GM21526 (cell line): Measurements from ENCODE around the gene TAF8.

Experiments
- ATAC-seq: cut with Tn5 transposase; IDR thresholded peaks from one replicate; pipeline ENCODE4 v1.9.1; 2021; ENCODE audit warnings: moderate library complexity; ENCODE audit not compliant: unreplicated experiment, low FRiP score

The TAF8 gene

DNA sequence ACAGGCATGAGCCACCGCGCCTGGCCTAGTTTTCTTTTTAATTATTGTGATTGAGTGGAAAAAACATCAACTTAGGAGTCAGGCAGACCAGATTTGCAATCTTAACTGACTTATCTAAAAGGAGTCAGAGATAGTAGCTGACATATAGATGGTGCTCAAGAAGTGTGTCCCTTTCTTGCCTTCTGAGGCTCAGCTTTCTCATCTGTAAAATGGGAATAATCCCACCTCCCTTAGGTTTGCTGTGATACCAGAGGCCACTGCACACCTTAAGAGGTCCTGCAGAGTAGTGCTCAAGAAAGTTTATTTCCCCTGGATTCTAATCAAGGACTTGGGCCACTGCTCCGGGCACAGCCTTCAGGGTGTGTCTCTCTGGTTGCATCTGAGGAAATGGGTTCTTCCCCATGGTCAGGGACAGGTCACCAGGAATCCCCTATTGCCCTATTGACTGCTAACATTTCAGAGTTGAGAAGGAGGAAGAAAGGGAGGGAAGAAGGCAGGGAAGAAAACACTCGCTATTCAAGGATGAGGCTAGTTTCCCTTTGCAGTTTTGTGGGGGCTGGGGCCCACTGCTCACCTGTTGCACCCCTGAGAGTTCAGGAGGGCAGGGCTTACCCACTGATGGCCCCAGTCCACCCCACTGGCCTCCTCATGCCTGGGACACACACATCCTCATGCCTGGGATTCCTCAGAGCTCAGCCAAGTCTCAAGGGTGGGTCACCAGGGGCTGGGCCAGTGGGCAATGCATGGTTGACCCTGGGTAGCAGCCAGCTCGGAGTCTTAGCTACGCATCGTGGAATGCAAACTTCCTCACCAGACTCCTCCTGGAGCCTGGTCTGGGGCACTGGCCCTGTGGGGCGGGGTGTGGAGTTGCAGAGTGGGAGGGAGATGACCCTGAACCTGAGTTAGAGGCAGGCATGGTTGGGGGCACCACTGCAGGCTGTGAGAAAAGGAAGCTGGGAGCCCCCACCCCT lies 70.9 kb downstream of the TAF8 start:
- no peak for ATAC-seq

DNA sequence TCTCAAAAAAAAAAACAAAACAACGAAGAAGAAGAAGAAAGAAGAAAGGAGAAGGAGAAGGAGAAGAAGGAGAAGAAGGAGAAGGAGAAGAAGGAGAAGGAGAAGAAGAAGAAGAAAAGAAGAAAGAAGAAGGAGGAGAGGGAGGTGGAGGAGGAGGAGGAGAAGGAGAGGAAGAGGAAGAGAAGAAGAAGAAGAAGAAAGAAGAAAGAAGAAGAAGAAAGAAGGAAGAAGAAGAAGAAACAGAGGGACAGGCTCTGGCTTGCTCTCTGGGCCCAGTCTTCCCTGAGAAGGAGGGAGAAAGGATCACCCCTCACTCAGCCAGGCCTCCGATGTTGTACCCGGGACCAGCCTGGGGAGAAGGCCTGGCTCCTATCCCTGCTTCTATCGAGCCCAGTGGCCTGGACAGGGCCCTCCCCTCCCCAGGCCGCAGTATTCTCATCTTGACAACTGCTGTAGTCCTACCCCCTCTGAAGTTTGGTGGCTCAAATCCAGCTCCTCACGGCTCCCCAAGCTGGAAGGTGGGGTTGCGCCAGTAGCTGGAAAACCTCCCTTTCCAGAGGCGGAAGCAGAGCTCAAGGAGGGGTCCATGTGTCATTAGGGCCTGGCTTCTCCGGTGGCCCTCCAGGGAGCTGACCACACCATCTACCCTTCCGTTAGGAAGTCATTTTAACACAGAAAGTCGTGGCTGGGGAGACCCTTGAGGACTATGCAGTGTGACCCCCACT lies 73.2 kb downstream of the TAF8 start:
- no peak for ATAC-seq

DNA sequence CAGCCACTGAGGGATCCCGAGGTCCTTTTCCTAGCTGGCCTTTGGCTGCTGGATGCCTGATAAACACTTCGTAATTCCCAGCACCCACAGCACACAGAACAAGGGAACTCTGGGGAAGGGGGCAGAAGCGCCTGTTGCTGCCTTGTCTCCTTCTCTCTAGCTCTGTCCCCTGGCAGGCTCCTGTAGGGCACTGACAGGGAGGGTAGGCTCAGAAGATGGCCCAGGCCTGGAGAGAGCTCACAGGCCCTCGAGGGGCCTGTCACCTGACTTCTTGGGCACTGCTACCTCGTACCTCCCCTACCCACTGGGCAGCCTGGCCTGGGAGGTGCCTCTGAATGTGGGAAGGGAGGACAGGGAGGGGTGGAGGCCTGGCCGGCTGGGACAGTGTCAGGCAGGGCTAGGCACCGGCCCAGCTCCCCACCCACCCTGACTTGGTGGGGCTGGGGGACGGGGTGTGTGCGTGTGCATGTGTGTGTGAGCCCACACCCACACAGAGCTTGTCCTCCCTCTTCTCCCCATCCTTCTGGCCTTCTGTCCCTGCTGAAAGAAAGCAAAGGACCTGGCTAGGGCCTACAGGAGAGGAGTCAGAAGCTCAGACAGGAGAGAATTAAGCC lies 74.0 kb downstream of the TAF8 start:
- ATAC-seq: no peak

DNA sequence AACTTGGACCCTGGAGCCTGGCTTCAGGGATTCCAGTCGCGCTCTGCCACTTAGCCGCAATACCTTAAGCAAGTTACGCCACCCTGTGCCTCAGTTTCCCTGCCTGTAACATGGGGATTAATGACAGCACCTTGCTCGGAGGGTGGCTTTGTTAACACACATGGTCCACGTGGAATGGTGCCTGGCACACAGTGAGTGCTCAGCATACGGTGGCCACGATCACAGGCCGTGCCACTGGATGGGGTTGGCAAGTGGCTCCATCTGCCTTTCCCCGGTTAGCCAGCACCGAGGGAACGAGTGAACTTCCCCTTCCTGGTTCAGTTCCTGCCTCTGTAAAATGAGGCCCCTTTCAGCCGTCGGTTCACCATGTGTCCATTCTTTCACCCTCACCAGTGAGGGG lies 74.9 kb downstream of the TAF8 start:
- no peak for ATAC-seq

DNA sequence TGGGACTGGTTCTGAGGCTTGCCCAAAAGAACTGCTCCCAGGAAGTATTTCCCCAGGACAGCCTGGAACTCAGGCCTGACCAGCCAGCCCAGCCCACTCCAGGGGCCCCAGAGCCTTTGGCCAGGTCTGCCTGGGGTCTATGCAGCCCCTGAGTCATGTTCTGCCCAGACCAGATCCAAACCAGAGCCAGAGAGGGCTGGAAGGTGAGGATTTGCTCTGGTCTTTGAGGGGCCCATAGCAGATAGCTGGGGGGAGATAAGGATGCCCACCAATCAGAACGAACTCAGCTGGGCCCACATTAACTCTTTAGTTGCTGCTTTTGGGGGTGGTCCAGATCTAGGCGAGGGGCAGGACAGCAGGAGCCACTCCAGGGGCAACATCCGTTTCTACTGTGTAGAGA lies 75.3 kb downstream of the TAF8 start:
- ATAC-seq: no peak

DNA sequence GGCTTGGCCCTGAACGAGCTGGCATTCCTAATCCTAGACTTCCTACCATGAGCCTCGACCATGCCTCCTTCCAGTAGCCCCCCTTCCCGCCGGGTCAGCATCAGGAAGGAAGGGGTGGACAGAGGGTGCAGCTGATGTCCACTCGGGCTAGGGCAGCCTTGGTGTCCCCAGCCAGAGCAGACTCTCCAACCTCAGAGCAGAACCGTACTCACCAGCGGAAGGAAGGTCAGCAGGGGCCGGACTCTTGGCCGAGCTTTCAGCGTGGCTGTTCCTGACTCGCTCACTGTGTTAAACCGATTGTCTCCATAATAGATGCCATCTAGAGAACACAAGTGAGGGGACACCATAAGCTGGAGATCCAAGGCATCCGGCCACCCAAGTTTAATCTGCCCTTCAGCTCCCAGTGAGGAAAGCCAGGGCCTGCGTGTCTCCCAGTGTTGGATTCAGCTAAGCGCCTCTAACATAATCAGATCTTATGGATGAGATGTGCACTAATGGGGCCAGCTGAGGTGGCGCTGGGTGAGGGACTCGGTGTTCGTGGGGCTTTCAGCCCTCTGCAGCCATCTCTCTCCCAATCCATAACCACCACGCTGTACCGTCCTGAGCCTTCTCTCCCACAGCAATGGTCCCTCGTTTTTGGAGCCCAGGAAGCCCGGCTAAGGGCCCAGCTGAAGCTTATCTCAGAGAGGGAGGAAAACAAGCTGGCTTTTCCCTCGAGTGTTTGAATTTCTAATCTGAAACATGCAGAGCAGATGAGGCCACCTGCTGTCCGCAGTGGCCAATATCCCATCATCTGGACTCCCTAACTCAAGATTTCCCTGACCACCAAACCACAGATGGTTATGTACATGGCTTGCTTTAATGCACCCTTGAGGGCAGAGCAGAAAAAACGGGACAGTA lies 78.4 kb downstream of the TAF8 start:
- no peak for ATAC-seq

DNA sequence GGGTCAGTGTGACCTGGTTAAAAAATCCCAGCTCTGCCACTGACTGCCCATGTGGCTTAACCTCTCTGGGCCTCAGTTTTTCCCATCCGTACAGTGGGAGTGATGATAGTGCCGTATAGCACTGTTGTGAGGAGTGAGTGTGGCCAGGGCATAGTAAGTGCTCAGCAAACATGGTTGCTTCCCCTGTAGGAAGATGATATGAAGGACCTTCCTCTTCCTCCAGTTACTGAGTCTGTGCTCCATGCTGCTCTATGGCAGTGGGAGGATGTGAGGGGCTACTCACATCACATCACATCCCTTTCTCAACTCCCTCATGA lies 79.0 kb downstream of the TAF8 start:
- no peak for ATAC-seq

DNA sequence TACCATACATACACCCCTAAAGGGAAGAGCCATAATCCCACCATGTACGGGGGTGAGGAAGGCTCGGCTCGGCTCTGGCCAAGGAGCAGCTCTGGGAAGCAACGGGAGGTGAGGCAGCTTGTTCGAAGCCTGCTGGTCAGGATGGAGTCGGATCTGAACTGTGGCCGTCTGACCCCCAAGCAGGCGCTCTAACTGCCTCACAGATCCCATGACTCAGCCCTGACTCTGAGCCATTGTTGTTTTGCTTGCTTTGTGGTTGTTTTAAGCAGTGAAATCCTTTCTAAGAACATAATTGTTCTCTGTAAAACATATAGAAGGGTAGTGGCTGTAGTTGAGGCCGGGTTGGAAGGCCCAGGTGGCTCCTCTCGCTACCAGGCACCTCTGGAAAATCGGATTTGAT lies 81.2 kb downstream of the TAF8 start:
- ATAC-seq: no peak

DNA sequence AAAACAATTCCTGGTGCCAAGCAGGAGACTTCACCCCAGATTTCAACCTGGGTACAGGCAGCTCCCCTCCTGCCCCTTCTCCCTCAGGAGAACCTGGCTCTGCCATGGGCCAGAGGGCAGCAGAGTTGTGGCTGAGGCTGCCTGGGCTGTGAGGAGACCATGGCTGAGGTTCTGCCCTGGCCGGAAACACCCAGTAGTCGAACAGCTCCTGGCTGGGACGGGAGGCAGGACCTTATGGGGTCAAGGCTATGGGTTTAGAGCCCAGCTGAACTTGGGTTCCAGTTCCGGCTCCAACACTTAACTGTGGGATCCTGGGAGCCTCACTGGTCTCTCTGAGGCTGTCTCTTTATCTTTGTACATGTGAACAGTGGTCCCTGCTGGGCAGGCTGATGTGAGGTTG lies 83.6 kb downstream of the TAF8 start:
- no peak for ATAC-seq

DNA sequence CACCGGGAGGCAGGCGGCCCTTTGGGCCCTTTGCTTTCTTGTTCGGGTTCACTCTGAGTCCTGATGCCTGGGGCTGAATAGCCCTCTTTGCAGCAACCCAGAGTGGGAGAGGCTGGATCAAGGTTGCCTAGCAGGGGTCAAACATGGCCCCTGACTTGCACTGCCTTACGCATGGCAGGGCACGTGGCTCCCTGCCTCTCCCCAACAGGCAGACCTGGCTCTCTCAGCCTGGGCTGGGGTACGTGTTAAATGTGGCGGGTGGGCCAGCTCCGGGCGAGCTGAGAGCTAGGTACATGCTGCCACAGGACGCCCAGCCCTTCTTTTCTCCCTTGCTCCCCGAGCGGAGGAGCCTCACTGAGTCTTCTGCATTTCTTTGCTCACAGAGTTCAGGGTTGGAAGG lies 84.8 kb downstream of the TAF8 start:
- no peak for ATAC-seq

DNA sequence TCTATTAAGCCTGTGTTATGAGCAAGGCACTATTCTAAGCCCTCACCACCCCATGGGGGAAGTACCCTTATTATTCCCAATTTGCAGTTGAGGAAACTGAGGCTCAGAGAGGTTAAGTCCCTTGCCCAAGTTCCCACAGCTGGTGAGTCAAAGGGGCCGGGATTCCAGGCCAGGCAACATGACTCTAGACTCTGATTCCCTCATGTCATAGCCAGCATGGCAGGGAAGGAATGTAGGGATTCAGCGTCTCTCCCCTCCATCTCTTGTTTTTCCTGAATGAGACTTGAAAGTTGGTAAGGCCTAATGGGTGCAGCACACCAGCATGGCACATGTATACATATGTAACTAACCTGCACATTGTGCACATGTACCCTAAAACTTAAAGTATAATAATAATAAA lies 85.4 kb downstream of the TAF8 start:
- no peak for ATAC-seq

DNA sequence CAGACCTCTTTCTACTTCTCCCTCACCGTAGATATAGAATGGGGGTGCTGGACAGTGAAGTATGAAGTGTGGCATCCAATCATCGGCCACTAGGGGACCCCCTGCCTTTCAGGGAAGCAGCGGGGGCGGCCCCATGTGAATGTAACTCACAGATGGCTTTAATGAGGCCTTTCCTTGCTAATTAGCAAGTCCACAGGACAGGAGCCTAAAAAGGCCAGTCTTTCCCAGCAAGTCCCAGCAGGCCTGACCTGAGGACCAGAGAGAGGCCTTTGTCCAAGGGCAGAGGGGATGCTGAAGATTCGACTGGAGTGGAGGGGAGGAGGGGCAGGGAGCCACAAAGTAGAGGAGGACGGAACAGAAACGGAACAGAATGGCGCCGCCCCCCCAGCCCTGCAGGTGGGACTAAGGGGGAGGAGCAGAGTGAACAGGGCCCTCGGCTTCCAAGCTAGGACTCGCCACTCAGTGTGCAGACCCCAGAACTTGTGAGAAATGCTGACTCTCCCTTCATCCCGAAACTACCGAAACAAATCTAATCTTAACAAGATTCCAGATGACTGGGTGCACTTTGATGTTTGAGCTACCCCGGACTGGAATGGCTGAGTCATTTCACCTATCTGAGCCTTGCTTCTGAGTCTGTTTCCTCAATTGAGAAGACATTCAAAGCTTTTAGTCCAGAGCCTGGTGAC lies 86.3 kb downstream of the TAF8 start:
- no peak for ATAC-seq
